DMS114 treated with DMSO at 0.1 percent for 48 hours (cell line): Measurements from ENCODE around the gene APOD.

Experiments
- DNase-seq: peaks from one replicate; lab custom pipeline; 2025; ENCODE audit not compliant: unreplicated experiment; lab: John Stamatoyannopoulos, UW

Gene APOD

DNA sequence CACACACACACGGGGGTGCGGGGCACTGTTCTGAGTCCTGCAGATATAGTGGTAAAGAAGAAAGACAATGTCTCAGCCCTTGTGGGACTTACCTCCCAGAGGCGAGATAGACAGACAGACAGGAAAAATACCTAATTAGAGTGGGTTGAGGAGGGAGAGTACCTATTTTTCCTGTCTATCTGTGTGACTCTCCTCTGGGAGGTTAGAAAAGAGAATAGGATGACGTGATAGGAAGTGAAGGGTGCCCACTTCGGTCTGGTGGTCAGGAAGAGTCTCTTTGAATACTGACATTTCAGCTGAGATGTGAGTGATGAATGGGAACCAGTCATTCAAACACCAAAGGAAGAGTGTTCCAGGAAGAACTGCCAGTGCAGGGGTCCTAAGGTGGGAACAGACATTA lies 4.1 kb upstream of the APOD start:
- DNase-seq, result no peak

DNA sequence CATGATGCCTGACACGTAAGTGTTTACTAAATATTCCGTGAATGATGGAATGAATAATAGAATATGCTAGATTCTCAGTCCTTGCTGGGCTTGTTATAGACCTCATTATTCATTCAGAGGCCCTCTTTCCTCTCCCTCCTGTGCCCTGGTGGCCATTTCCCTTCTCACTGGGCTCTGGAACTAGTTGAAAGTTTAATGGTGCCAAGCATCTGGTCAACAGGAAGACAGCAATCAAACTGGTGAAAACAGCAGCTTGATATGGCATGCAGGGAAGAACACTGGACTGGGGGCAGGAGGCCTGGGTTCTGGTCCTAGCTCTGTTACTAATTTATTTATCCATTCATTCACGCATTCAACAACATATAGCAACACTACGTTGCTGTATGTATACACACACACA lies 3.7 kb upstream of the APOD start:
- no peak for DNase-seq

DNA sequence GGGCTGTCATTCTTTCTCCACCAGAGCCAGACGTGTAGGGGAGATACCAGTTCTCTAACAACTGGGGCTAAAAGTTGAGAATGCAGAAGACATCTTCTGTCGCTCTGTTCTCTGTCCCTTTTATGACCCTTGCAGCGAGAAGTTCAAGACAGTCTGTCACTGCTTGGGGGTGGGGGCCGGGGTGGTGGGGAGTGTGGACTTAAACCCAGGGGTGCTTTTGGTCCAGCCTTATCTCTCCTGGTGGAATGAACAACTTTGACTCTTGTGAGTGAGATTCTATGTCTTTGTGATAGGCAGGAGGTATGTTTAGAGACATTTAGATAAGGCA lies 767 bp upstream of the APOD start:
- no peak for DNase-seq

DNA sequence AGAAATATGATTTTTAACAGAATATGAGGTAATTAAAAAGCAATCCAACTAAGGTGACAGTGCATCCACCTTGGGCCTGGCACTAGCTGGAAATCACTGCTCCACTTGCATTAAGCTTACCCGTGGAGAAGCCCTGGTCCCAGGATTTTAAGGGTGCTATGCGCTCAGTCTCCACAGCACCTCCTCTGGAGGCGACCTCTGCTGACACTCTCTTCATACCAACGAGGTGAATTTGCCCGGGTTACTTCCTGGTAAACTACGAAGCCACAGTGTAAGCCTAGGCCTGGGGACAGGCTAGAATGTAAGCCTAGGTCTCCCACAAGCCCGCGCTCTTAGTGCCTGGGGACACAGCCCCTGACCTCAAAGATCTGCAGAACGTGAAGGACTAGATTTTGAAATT lies 793 bp downstream of the APOD start:
- DNase-seq, result no peak

- DNase-seq, result no peak
Measured at GRCh38 chr3:195580744-195581443, 2.8 kb downstream of the APOD start.

DNA sequence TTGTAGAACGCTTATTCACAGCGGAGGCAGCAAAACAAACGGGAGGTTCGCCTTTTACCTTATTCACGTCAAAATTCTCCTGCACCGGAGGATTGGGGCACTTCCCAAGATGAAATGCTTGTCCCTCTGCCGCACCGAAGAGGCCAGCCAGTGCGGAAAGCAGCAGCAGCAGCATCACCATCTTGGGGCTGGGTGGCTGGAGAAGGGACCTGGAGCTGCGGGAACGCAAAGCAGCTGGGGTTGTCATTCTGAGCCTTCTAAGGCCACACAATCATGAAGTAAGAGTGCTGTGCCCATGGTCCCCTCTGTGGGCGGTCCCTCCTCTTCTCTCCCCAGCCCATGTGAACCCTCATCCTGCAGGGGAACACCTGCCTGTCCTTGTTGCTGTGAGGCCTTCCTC lies 4.5 kb downstream of the APOD start:
- DNase-seq, result no peak

DNA sequence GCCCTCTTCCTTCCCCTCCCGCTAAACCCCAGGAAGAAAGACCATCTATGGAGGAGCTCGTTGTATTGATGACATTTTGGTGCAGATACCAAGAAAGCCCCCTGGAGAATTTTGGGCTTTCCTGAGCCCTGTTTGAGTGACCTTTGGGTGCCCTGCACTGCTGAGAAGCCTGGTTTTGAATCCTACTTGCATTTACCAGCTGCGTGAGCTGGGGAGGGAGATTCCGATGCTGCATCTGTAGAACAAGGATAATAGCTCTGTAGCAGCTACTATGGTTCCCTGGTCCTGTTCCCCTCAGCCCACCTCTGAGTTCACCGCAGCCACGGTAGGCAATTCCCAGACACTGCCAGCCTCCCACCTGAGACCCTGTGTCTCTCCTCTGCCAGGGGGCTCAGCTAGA lies 5.2 kb downstream of the APOD start:
- no peak for DNase-seq

DNA sequence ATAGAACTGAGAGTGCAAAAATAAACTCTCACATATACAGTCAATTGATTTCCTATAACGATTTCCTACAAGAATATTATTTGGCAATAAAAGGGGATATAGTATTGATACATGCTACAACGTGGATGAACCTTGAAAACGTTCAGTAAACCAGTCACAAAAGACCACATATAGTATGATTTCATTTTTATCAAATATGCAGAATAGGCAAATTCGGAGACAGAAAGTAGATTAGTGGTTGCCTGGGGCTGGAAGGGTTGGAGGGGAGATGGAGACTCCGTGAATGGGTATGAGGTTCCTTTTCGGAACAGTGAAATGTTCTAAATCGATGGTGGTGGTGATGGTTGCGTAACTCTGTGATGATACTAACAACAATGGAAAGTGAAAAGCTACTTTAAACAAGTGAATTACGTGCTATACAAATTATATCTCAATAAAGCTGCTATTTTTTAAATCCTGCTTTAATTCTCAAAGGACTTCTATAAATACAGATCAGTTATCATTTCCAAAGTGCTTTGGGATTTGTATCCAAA lies 6.0 kb downstream of the APOD start:
- DNase-seq, result no peak

GRCh38 chr3:195574497-195575304 lies 9.0 kb downstream of the APOD start:
- DNase-seq, result no peak

- DNase-seq, result no peak
Measured at GRCh38 chr3:195573611-195574496, 9.9 kb downstream of the APOD start.

GRCh38 chr3:195571361-195571760 lies 12.4 kb downstream of the APOD start:
- DNase-seq, result no peak

DNA sequence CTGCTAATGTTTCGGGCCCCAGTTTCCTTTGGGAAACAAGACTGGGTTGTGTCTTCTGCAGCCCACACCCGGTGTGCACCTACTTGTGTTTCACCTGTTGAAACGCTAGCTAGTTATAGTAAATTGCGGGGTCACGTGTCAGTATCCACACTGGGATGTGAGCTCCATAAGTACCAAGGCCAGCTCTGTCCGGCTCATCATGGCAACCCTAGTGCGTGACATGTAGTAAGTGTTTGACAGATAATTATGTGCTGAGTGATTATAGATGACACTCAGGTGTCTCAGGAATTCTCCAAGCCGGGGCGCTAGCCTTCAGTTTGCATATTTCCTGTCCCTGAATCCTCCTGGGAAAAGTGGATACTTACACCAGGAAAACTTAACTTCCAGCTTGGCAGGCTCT lies 12.8 kb downstream of the APOD start:
- DNase-seq, result no peak

- no peak for DNase-seq
Measured at GRCh38 chr3:195570344-195570743, 13.4 kb downstream of the APOD start.

GRCh38 chr3:195568630-195569029 lies 15.1 kb downstream of the APOD start:
- no peak for DNase-seq

DNA sequence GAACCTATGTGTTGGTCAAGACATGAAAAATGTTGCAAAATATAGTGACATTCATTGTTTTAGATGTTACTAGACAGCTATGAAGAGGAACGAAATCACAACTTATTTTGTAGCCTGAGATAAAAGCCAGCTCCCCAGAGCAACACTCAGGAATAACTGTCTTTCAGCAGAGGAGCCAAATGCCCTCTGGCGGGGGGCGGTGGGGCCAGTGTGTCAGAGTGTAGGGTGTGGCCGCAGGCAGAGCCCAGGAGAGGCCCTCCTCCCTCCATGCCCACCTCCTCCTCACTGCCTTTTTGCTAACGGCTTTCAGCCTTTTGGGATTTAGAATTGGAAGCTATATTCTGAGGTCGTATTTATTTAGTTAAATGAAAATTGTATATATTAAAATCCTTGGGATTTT lies 16.9 kb downstream of the APOD start:
- DNase-seq, result no peak

DNA sequence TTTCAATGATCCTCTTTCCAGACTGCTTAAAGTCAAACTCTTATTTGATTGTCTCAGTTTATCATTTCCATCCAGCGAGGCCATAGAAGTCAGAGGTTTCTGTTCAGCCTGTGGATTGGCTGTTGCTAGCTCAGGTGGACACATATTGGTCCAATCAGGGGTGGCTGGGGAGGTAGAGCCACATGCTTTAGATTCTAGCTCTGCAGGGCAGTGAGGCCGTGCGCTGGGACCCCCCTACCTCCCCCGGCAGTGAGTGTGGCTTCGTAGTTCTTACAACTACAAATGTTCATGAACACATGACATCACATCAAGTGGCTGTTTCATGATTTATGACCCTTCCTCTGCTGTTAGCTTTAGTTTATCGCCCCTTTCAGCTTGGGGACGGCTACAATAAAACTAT lies 18.0 kb downstream of the APOD start:
- no peak for DNase-seq

- DNase-seq, result no peak
Measured at GRCh38 chr3:195563317-195563716, 20.4 kb downstream of the APOD start.

- no peak for DNase-seq
Measured at GRCh38 chr3:195559723-195560409, 23.9 kb downstream of the APOD start.

GRCh38 chr3:195558602-195559001 lies 25.1 kb downstream of the APOD start:
- DNase-seq, result no peak

DNA sequence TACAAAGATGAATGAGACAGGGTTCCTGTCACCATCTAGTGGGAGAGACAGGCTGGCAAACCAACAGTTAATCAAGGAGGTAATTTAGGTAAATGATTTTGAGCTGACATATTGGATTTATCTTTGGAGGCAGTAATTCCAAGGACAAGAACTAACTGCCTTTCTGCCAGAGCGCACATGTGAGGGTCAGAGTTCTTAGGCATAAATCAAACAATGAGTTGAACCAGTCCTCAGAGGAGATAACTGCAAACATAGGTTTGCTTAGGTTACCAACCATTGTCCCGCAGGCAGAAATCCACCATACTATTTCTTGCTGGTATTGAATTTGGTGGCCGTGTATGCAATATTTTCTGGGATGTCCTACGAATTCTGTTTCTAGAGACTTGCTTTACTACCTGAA lies 26.4 kb downstream of the APOD start:
- no peak for DNase-seq

- DNase-seq, result no peak
Measured at GRCh38 chr3:195556390-195556789, 27.4 kb downstream of the APOD start.
